DMS 273 treated with DMSO at 0.1 percent for 48 hours (cell line): ENCODE measurements around the gene PHPT1.

ENCODE experiments used
- DNase-seq: peaks from one replicate; lab custom pipeline; 2025; lab: John Stamatoyannopoulos, UW

The PHPT1 gene

DNA sequence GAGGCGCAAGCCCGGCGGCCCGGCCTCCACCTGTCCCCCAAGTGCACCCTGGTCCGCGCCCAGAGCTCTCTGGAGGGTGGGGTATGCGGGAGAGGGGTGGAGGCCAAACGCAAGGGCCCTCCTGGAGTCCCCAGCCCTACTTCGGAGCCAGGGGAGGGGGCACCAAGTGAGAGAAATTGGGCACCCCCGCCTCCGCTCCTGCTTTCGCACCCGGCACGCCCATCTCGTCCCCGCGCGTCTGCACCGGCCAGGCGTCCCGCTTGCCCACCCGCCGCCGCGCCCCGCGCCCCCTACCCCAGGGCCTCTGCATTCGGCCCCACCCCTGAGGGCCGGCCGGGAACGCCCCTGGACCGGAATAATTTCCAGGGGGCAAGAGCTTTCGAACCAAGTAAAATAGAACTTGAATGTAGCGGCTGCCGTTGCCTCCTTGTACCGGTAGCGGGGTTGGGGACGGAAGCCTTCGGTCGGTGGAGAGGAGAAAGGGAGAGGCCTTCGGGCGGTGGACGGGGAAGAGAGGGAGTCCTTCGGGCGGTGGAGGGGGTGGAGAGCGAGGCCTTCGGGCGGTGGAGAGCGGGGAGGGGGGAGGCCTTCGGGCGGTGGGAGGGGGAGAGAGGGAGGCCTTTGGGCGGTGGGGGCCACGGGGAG is 694 bp upstream of the PHPT1 start:
- DNase-seq: no peak

GRCh38 chr9:136849960-136850865 is 1.0 kb downstream of the PHPT1 start:
- no peak for DNase-seq

GRCh38 chr9:136850866-136851775 is 1.9 kb downstream of the PHPT1 start:
- no peak for DNase-seq

- no peak for DNase-seq
Measured at GRCh38 chr9:136851941-136852663, 2.9 kb downstream of the PHPT1 start, which contains the start of gene MAMDC4. TSS of gene MAMDC4 (plus strand) at chr9:136852346. CDS start at chr9:136852417, 71 bp downstream.

DNA sequence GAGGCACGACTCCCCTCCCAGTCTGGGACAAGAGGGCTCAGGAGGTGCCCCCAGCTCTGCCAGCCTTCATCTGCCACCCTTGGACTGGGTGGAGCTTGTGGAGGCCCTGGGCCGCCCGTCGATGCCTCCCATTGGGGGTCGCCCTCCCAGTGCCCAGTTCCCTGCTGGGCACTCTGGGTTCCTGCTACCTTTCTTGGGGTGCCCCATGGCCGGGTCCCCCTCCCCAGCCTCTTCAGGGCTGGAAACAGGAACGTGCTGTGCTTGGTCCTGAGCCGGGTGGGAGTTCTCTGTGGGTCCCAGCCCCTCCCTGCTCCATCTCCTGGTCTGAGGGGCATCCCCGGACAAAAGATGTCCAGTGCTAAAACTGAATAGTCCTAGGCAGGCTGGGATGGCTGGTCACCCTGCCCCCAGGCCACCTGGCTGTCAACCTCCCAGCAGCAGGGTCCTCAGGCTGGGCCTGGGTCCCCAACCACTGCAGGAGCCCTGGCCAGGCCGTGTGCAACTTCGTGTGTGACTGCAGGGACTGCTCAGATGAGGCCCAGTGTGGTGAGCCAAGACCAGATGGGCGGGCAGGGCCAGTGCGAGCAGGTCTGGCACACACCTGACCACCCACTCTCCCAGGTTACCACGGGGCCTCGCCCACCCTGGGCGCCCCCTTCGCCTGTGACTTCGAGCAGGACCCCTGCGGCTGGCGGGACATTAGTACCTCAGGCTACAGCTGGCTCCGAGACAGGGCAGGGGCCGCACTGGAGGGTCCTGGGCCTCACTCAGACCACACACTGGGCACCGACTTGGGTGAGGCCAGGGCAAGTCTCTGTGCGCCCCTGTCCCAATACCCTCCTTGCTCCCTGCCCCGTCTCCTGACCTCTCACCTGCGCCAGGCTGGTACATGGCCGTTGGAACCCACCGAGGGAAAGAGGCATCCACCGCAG is 3.7 kb downstream of the PHPT1 start:
- DNase-seq: no peak

GRCh38 chr9:136853596-136854112 is 4.4 kb downstream of the PHPT1 start:
- DNase-seq: no peak

GRCh38 chr9:136854113-136854841 is 5.1 kb downstream of the PHPT1 start:
- DNase-seq: no peak

GRCh38 chr9:136854842-136855460 is 5.7 kb downstream of the PHPT1 start:
- DNase-seq: no peak

GRCh38 chr9:136855461-136856078 is 6.4 kb downstream of the PHPT1 start:
- no peak for DNase-seq

GRCh38 chr9:136856079-136856476 is 6.9 kb downstream of the PHPT1 start:
- no peak for DNase-seq

- no peak for DNase-seq
Measured at GRCh38 chr9:136856541-136857141, 7.4 kb downstream of the PHPT1 start.

- no peak for DNase-seq
Measured at GRCh38 chr9:136857166-136857565, 8.0 kb downstream of the PHPT1 start.

GRCh38 chr9:136857581-136858412 is 8.6 kb downstream of the PHPT1 start:
- DNase-seq: no peak

DNA sequence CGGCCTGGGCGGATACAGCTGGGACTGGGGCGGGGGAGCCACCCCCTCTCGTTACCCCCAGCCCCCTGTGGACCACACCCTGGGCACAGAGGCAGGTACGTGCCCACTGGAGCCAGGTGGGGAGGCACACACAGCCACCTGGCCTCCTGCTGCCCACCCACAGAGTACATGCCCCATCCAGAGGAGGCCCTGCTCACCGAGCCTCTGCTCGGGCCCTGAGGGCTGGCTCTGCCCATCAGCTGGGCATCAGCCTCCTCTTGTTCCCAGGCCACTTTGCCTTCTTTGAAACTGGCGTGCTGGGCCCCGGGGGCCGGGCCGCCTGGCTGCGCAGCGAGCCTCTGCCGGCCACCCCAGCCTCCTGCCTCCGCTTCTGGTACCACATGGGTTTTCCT is 9.2 kb downstream of the PHPT1 start:
- DNase-seq: no peak

GRCh38 chr9:136858844-136859757 is 9.9 kb downstream of the PHPT1 start:
- no peak for DNase-seq

- no peak for DNase-seq
Measured at GRCh38 chr9:136860529-136860928, 11.3 kb downstream of the PHPT1 start.
